Hepatocyte (in vitro differentiated cells): Measurements from ENCODE around the gene SCNN1G. TPM values are rescaled to one million over a fixed set of nuclear protein-coding genes. Genes with fewer than 3 reads are reported as not detected.

Source experiments
- DNase-seq: peaks from one replicate; pipeline ENCODE4 v3.0.0-alpha.2; 2016; ENCODE audit warnings: low spot score
- H2AFZ ChIP-seq: fragments of 200-600 bp; sonication (generic); 2 replicates; pipeline ENCODE4 v1.6.0; 2016; ENCODE audit warnings: antibody characterized with exemption, mild to moderate bottlenecking
- H3K27ac ChIP-seq: fragments of 200-600 bp; sonication (generic); 2 replicates; pipeline ENCODE4 v1.5.1; 2016; ENCODE audit warnings: mild to moderate bottlenecking
- H3K27me3 ChIP-seq: fragments of 200-600 bp; sonication (generic); 2 replicates; pipeline ENCODE4 v1.6.1; 2016
- H3K36me3 ChIP-seq: fragments of 200-600 bp; sonication (generic); replicated peaks from 2 replicates; pipeline ENCODE4 v1.5.1; 2016; ENCODE audit warnings: low read depth; ENCODE audit not compliant: insufficient read depth
- H3K4me1 ChIP-seq: fragments of 200-600 bp; sonication (generic); 2 replicates; pipeline ENCODE4 v1.5.1; 2016; ENCODE audit warnings: mild to moderate bottlenecking, moderate library complexity; ENCODE audit not compliant: insufficient read depth
- H3K4me2 ChIP-seq: fragments of 200-600 bp; sonication (generic); 2 replicates; pipeline ENCODE4 v1.6.0; 2016
- H3K4me3 ChIP-seq: fragments of 200-600 bp; sonication (generic); 2 replicates; pipeline ENCODE4 v1.5.1; 2016; ENCODE audit warnings: mild to moderate bottlenecking
- H3K79me2 ChIP-seq: fragments of 200-600 bp; sonication (generic); 2 replicates; pipeline ENCODE4 v1.6.0; 2017; ENCODE audit warnings: mild to moderate bottlenecking
- H3K9me2 ChIP-seq: fragments of 200-600 bp; sonication (generic); replicated peaks from 2 replicates; pipeline ENCODE4 v1.6.0; 2017; ENCODE audit warnings: mild to moderate bottlenecking; ENCODE audit not compliant: insufficient read depth
- H3K9me3 ChIP-seq: fragments of 200-600 bp; sonication (generic); 2 replicates; pipeline ENCODE4 v1.5.1; 2016; ENCODE audit warnings: low read depth, mild to moderate bottlenecking
- H4K20me1 ChIP-seq: fragments of 200-600 bp; sonication (generic); 2 replicates; pipeline ENCODE4 v1.6.0; 2016; ENCODE audit warnings: mild to moderate bottlenecking; ENCODE audit not compliant: insufficient read depth, poor library complexity, severe bottlenecking
- CTCF ChIP-seq: fragments of 200-600 bp; sonication (generic); IDR thresholded peaks from 2 replicates; pipeline ENCODE4 v1.5.1; 2016; ENCODE audit warnings: antibody characterized with exemption, mild to moderate bottlenecking; ENCODE audit not compliant: poor library complexity
- EZH2 ChIP-seq: fragments of 200-600 bp; sonication (generic); IDR thresholded peaks from 2 replicates; pipeline ENCODE4 v1.6.1; 2016; ENCODE audit warnings: antibody characterized with exemption, mild to moderate bottlenecking, borderline replicate concordance
- EZH2phosphoT487 ChIP-seq: fragments of 200-600 bp; sonication (generic); IDR thresholded peaks from one replicate; pipeline ENCODE4 v1.6.1; 2018; ENCODE audit warnings: antibody characterized with exemption, mild to moderate bottlenecking, low read depth, moderate library complexity; ENCODE audit not compliant: unreplicated experiment, severe bottlenecking
- WGBS: methylation state at CpG from one replicate; pipeline ENCODE4 v1.1.6; 2016; ENCODE audit warnings: low lambda C conversion rate; ENCODE audit errors: missing lambda C conversion rate; 5-methylcytosine and 5-hydroxymethylcytosine counted together
- polyA plus RNA-seq: library from polyadenylated mRNA; unstranded; fragments of >200 nt; fragmentation: Nextera tagmentation; extraction: Ambion mirVana; gene quantifications from 2 replicates; pipeline ENCODE4 v1.2.1, GENCODE V29; 2016
- total RNA-seq: library from RNA; depleted of rRNA; stranded (reverse); fragments of >200 nt; gene quantifications from 2 replicates; pipeline ENCODE4 v1.2.3, GENCODE V29; 2014

The SCNN1G gene
- total and polyA plus RNA-seq, 2 experiments from 2014 or later, result 0.23 to 0.69 TPM

- no peak overlapping the region for H2AFZ ChIP-seq
- peaks cover 8% of the 10 kb centered on the region for H3K4me1 ChIP-seq
- peak overlapping the region; percentile 93 for H3K4me2 ChIP-seq
- H3K9me2 ChIP-seq, result no peaks in the 10 kb centered on the region
- no peak overlapping the region for H3K27ac ChIP-seq
- no peaks in the 10 kb centered on the region for H4K20me1 ChIP-seq
- no peak for TF ChIP-seq EZH2phosphoT487
- TF ChIP-seq CTCF, result peak; percentile 78
- H3K27me3 ChIP-seq, result peaks cover 72% of the 10 kb centered on the region
- H3K79me2 ChIP-seq, result no peaks in the 10 kb centered on the region
- 11% methylated on average over 17 of the region's 33 CpGs for WGBS
- no peak overlapping the region for H3K4me3 ChIP-seq
- no peaks in the 10 kb centered on the region for H3K36me3 ChIP-seq
- peak; percentile 93 for DNase-seq
- no peaks in the 10 kb centered on the region for H3K9me3 ChIP-seq
Observed at GRCh38 chr16:23182206-23182678, 303 bp upstream of the SCNN1G start.

- whole genome bisulfite sequencing, result 32% methylated on average over 4 of the region's 4 CpGs
- H3K4me2 ChIP-seq, result no peak overlapping the region
- no peak overlapping the region for H3K27ac ChIP-seq
- no peaks in the 10 kb centered on the region for H3K36me3 ChIP-seq
- H3K79me2 ChIP-seq, result no peaks in the 10 kb centered on the region
- no peak overlapping the region for H3K4me3 ChIP-seq
- H3K27me3 ChIP-seq, result peaks cover 82% of the 10 kb centered on the region
- TF ChIP-seq CTCF, result no peak
- peak; percentile 56 for TF ChIP-seq EZH2
- no peak for DNase-seq
- no peaks in the 10 kb centered on the region for H3K9me2 ChIP-seq
- no peaks in the 10 kb centered on the region for H4K20me1 ChIP-seq
- no peak overlapping the region for H2AFZ ChIP-seq
- H3K4me1 ChIP-seq, result peaks cover 8% of the 10 kb centered on the region
- no peaks in the 10 kb centered on the region for H3K9me3 ChIP-seq
Observed at GRCh38 chr16:23183543-23183862, 958 bp downstream of the SCNN1G start.

- no peaks in the 10 kb centered on the region for H4K20me1 ChIP-seq
- H3K27ac ChIP-seq, result no peak overlapping the region
- no peaks in the 10 kb centered on the region for H3K9me2 ChIP-seq
- H3K9me3 ChIP-seq, result no peaks in the 10 kb centered on the region
- TF ChIP-seq EZH2phosphoT487, result no peak
- no peak for TF ChIP-seq CTCF
- TF ChIP-seq EZH2, result no peak
- no peaks in the 10 kb centered on the region for H3K79me2 ChIP-seq
- H2AFZ ChIP-seq, result no peak overlapping the region
- no peaks in the 10 kb centered on the region for H3K36me3 ChIP-seq
- no peak overlapping the region for H3K4me2 ChIP-seq
- H3K27me3 ChIP-seq, result peaks cover 67% of the 10 kb centered on the region
- 67% methylated on average over 11 of the region's 11 CpGs for WGBS
- no peak for DNase-seq
- H3K4me1 ChIP-seq, result peaks cover 8% of the 10 kb centered on the region
- no peak overlapping the region for H3K4me3 ChIP-seq
Observed at GRCh38 chr16:23185656-23186055, 3.1 kb downstream of the SCNN1G start.

- no peak overlapping the region for H3K4me2 ChIP-seq
- H3K9me2 ChIP-seq, result no peaks in the 10 kb centered on the region
- H2AFZ ChIP-seq, result no peak overlapping the region
- H4K20me1 ChIP-seq, result no peaks in the 10 kb centered on the region
- H3K4me3 ChIP-seq, result no peak overlapping the region
- no peaks in the 10 kb centered on the region for H3K9me3 ChIP-seq
- peaks cover 62% of the 10 kb centered on the region for H3K27me3 ChIP-seq
- H3K4me1 ChIP-seq, result peaks cover 8% of the 10 kb centered on the region
- WGBS, result 93% methylated on average over 24 of the region's 24 CpGs
- H3K36me3 ChIP-seq, result no peaks in the 10 kb centered on the region
- TF ChIP-seq EZH2, result no peak
- TF ChIP-seq EZH2phosphoT487, result no peak
- no peak for TF ChIP-seq CTCF
- H3K27ac ChIP-seq, result no peak overlapping the region
- DNase-seq, result no peak
- no peaks in the 10 kb centered on the region for H3K79me2 ChIP-seq
Observed at GRCh38 chr16:23186171-23186570, 3.6 kb downstream of the SCNN1G start.
